Mesenteric fat pad (tissue), 1 donor: ENCODE results near the gene COL13A1. TPM values are rescaled to one million over a fixed set of nuclear protein-coding genes. Genes with fewer than 3 reads are reported as not detected.

ENCODE experiments used
- DNase-seq: peaks from one replicate; pipeline ENCODE4 v3.0.0-alpha.2; 2020; ENCODE audit warnings: low spot score
- total RNA-seq: library from RNA; stranded (reverse); fragmentation: NEBNext Ultra II Directional; extraction: Animal tissue kit (Norgen Biotek cat#: 25700); gene quantifications from one replicate; pipeline ENCODE4 v1.2.1, GENCODE V29; 2021
- donor health status: DM: yes; HTN: yes; CAD: no.

The COL13A1 gene
- total RNA-seq, 1 donor from 2014 or later: not detected

- DNase-seq: no peak
Measured at GRCh38 chr10:69789164-69789576, 12.5 kb upstream of the COL13A1 start.

- no peak for DNase-seq
Measured at GRCh38 chr10:69791812-69792211, 9.9 kb upstream of the COL13A1 start.

- no peak for DNase-seq
Measured at GRCh38 chr10:69792341-69792740, 9.4 kb upstream of the COL13A1 start.

DNA sequence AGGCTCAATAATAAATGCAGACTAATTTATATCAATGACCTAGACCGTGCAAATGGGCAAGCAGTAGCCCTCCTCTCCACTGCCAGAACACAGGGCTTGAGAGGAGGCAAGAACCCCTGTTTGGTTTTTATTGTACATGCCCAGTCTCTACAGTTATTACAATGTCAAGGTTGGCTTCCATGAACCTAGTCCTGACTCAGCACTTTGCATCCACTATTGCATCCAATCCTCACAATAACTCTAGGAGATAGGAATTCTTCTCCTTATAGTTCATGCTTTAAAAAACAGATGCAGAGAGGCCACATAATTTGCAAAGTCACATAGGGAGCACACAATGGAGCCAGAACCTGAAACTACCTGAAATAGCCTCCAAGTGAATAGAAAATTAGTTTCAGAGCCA, 7.0 kb upstream of the COL13A1 start:
- DNase-seq: no peak

DNA sequence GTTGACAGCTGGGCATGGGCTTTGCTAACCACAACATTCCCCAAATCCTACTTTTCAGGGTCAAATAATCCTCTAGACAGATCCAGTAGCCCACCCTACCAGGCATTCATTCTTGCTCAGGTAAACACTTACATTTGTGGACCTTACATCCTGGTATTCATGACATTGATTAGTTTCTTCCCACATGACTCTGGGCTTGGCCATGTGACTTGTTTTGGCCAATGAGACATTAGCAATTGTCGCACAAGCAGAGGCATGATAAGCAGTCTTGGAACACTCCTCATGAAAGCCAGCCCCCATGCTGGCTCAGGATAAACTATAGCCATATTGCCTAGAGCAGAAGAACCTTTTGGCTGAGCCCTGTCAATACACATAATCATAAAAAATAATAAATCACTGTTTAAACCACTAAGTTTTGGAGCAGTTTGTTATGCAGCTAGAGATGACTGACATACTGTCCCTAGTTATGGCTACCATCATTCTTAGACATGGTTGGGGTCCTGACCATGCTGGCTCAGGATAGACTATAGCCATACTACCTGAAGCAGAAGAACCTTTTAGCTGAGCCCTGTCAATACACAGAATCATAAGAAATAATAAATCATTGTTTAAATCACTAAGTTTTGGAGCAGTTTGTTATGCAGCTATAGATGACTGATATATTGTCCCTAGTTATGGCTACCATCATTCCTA, 6.3 kb upstream of the COL13A1 start:
- no peak for DNase-seq

- no peak for DNase-seq
Measured at GRCh38 chr10:69797959-69798358, 3.7 kb upstream of the COL13A1 start.

DNA sequence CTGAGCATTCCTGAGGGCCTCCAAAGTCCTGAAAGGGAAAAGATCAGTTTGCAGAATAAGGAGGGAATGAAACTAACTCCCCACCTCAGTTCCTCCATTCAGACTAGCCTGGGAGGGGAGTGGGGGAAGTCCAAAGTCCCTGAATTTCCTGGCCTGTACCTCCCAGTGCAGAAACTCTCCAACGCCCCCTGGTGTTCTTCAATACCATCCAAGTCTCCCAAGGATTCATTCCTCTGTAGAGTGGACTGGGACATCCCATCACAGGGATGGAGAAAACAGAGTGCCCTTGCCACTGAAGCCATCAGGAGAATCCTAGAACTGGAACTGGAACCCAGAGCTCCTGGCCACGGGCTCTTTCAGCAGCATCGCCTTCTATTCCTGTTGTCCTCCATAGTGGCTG, 1.6 kb upstream of the COL13A1 start:
- DNase-seq: no peak

- no peak for DNase-seq
Measured at GRCh38 chr10:69800665-69801064, 1.0 kb upstream of the COL13A1 start.

DNA sequence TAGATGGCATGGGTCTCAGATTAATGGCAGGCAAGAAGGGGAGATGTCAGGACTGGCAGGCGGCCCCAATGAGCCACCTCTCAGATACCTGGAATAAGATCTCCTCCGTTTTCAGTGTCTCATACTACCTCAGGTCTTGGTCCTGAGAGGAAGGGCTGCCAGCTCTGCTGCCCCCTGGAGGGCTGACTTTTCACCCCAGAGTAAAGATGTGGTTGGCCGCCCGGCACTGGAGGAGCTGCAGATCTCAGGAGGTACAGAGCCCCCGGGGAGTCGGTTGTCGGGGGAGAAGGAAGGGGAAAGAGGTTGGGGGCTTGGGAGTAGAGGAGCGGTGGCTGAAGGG, 642 bp upstream of the COL13A1 start:
- no peak for DNase-seq

- no peak for DNase-seq
Measured at GRCh38 chr10:69802424-69803161, 887 bp downstream of the COL13A1 start.

DNA sequence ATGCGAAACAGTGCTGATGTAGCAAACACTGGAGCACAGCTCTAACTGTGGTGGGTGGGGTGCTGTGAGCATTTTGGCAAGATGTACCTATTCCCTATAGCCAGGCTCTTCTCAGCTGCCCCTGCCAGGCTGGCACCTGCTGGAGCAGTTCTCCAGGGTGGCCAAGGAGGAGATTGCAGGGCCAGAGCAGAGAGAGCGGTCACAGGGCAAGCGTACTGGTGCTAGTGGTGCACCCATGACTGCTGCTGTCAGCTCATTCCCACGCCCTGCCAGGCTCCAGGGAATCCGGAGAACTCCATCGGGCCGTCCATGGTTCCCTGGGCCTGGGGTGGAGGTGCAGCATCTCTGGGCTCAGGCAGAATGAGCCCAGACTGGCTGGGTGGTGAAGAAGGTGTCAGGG, 2.1 kb downstream of the COL13A1 start:
- DNase-seq: no peak

DNA sequence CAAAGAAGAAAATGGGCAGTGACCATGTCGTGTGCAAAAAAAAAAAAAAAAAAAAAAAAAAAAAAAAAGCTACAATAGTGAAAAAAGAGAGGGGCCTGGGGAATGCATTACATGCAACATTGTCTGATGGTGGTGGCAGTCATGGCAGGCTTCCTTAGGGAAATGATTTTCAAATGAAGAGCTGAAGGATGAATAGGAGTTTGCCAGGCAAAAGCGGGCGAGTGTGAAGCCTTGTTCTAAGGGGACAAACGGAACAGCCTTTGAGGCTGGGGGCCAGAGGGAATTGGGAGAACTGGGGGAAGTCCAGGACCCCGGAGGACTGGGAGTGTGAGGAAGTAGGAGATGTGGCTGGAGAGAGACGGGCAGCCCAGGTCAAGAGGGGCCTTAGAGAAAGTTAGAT, 3.1 kb downstream of the COL13A1 start:
- DNase-seq: no peak

GRCh38 chr10:69807122-69807521, 5.4 kb downstream of the COL13A1 start:
- no peak for DNase-seq

DNA sequence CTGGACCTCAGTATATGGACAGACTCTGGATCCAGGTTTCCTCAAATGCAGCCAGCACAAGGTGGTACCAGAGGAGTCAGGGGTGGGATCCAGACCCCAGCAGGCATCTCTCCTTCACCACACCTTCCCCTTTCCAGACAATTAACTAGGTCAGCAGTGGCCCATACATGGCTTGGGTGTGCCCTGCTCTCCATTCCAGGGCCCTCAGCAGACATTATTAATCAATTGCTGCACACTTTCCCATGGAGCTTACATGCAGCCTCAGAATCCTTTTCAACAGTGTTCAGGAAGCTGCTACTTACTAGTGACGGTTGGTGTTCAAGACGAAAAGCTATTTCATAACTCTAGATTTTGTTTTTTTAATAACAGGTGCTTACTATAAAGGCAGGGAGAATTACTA, 6.0 kb downstream of the COL13A1 start:
- DNase-seq: no peak

- DNase-seq: no peak
Measured at GRCh38 chr10:69809318-69809717, 7.6 kb downstream of the COL13A1 start.

DNA sequence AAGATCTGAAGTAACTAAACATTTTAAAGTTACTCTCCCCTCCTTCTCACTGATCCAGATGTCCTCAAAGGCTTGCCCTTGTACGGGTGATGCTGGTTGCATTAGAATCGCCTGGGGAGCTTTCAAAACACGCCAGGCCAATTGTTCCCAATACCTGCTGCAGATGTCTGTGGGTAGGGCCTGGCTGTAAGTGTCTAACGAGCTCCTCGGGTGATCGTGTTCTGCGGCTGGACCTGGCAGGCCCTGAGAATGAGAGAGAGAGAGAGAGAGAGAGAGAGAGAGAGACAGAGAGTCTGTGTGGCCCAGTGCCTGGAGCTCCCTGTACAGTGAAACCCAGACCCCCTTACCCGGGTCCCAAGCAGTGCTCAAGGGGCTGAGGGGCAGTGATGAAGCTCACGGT, 8.4 kb downstream of the COL13A1 start:
- no peak for DNase-seq

DNA sequence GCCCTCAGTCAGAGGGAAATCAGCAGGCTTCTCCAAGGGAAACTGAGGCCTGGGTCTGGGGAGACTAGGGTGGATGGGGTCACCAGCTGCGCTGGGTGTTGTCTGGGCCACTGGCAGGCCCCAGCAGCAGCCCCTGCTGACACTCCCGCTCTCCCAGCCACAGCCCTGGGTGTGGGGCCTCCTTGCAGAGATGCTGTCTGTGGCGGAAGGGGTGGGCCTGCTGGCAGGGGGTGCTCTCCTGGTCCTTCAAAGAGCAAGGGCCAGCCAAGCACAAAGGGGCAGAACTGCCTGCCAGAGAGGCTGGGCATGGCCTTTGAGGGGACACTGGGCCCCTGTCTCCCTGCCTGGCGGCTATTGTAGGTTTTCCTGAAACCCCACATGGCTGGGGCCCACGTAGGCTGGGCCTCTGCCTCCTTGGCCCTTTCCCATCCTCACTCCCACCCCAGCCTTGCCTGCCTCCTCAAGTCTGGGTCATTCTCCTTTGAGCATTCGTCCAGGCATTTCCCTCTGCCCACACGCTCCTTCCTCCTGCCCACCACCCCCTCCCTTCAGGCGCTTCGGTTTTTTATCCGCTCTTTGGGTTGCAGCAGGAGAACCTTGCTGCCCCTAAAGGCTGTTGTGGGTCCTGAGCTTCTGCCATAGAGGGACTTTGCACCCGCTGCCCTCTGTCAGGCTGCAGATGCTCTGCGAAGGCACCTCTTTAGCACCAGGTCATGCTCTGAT, 9.1 kb downstream of the COL13A1 start:
- DNase-seq: no peak

- no peak for DNase-seq
Measured at GRCh38 chr10:69813632-69814031, 11.9 kb downstream of the COL13A1 start.

DNA sequence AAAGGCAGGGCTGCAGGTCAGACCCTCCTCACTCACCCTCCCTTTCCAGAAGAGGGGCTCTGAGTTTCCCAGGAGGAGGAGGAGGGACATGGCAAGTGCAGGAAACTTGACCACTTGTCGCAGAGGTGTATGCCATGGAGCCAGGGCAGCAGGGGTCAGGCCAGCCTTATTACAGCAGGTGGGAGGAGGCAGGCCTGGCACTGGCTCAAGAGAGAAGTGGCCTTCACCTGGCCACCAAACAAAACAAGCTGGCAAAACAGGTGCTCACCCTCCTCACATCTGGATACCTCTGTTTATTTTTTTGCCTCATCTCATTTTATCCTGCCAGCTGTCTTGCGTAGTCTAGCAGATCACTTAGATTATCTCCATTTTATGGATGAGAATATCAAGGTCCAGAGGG, 12.5 kb downstream of the COL13A1 start:
- no peak for DNase-seq

GRCh38 chr10:69815104-69815503, 13.4 kb downstream of the COL13A1 start:
- DNase-seq: no peak

GRCh38 chr10:69816521-69816920, 14.8 kb downstream of the COL13A1 start:
- no peak for DNase-seq

GRCh38 chr10:69817078-69817581, 15.4 kb downstream of the COL13A1 start:
- DNase-seq: no peak
